Cardiac fibroblast (primary cell): Measurements from ENCODE around the gene WDR75.

Source experiments
- DNase-seq, 2 donors: peaks; one replicate each; pipeline versions ENCODE4 v3.0.0 to v3.0.0-alpha.2; 2010; ENCODE audit warnings: low read depth in 2 of 2
- H3K4me3 ChIP-seq, 2 donors: replicated peaks in 1 of 2; 1 replicate in 1 of 2; 2 replicates in 1 of 2; pipeline ENCODE4 v1.5.1; 2011; ENCODE audit warnings: low read depth in 2 of 2, low read length in 2 of 2, mild to moderate bottlenecking in 2 of 2, moderate library complexity in 1 of 2
- TF ChIP-seq, protein P1 (sequence below): IDR thresholded peaks from one replicate; pipeline ENCODE4 v1.5.1; 2011; ENCODE audit warnings: low read depth, mild to moderate bottlenecking, low read length, inconsistent platforms

WDR75 gene

DNA sequence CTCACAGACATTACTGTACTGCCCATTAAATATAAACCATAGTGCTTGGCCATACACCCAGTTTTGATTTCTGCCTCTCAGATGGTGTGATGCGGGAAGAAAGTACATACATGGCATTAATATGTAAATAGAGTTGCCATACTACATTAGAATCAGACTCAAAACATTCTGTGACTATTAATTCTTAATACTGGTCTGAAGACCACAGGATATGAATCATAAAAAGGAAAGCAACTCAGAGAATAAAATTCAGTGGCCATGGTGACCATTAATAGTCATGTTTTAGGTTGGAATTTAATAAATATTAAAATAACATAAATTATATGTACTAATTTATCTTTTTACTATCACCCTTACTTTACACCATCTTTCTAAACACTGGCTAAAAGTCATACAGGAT is 33.0 kb upstream of the WDR75 start:
- H3K4me3 ChIP-seq, result no peak overlapping the region
- TF ChIP-seq, protein P1, sequence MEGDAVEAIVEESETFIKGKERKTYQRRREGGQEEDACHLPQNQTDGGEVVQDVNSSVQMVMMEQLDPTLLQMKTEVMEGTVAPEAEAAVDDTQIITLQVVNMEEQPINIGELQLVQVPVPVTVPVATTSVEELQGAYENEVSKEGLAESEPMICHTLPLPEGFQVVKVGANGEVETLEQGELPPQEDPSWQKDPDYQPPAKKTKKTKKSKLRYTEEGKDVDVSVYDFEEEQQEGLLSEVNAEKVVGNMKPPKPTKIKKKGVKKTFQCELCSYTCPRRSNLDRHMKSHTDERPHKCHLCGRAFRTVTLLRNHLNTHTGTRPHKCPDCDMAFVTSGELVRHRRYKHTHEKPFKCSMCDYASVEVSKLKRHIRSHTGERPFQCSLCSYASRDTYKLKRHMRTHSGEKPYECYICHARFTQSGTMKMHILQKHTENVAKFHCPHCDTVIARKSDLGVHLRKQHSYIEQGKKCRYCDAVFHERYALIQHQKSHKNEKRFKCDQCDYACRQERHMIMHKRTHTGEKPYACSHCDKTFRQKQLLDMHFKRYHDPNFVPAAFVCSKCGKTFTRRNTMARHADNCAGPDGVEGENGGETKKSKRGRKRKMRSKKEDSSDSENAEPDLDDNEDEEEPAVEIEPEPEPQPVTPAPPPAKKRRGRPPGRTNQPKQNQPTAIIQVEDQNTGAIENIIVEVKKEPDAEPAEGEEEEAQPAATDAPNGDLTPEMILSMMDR, result no peak
- peak in 1 of 2 donors; percentile 58 for DNase-seq

DNA sequence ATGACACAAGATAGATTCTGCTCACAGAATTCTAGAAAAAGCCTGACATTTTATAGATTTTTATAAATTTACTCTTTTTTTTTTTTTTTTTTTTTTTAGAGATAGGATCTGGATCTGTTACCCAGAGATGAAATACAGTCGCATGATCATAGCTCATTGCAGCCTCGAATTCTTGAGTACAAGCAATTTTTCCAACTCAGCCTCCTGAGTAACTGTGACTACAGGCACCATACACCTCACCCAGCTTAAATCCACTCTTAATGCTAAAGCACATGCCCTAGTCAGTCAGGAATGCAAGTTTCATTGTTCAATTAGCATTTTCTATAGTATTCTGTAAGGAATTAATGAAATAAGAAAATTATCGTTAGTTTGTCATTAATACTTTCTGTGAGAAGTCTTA is 32.1 kb upstream of the WDR75 start:
- H3K4me3 ChIP-seq, result no peak overlapping the region
- TF ChIP-seq, protein P1, result no peak
- DNase-seq, result peak in 1 of 2 donors; percentile 50

DNA sequence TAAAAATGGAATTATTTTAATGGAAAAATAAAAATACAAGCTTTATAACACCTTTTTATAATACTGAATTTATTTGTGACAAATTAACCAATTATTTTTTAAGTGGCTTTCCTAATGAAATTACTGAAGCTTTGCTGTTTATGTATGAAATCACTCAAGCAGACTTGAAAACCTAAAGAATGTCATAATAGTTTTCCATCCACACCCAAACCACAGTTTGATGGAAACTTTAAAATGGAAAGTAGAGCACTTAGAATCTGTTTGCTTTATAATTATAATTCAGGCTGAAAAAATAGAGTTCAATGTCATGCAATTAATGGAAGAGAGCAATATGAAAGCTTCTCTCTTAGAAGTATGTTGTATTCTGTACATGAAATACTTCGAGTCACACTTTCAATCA is 31.6 kb upstream of the WDR75 start:
- H3K4me3 ChIP-seq, result no peak overlapping the region
- DNase-seq, result peak in 1 of 2 donors; percentile 40
- TF ChIP-seq, protein P1, result no peak

DNA sequence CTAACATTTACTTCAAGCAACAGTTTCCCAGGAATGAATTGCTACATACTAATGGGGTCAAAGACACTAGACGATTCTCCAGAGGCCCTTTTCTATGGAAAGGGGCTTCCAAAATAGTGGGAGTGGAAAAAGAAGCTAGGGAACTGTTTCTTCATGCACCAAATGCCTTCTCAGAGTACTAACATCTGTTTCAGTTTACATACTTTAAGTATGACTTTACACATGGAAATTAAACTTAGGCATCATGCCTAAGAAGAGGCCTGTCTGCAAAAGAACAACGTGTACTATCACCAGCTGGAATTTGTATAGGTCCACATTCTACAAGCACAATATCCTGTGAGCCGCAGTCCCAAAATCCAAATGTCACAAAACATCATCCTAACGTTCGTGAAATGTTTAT is 29.4 kb upstream of the WDR75 start:
- peak; percentile 95 to 97 for DNase-seq
- no peak overlapping the region for H3K4me3 ChIP-seq
- TF ChIP-seq, protein P1, result no peak

DNA sequence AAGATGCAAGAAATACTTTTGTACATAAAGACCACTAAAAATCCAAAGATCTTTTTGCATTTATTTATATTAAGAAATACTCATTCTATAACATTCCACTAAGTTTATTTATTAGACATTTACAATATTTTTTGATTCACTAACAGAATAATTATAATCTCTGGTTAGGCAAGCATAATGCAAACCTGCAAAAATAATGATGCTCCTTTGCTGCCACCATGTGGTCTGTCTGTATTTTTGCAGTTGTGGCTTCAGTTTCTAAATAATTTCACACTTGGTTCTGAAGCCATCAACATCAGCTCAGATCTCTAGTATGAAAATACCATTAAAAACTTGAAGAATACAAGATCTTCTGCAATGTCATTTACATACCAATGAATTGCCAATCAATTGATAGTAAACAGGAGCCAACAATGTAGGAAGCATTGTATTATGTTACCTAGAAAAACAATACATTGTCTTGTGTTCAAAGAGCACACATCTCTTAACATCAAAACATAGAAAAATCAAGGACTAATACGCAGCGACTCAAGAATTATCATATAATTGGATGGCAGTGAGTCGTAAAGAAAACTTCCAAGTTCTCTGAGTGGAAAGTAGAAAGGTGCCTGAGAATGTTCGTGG is 28.8 kb upstream of the WDR75 start:
- TF ChIP-seq, protein P1, result peak; percentile 52
- H3K4me3 ChIP-seq, result no peak overlapping the region
- peak; percentile 82 to 88 for DNase-seq

DNA sequence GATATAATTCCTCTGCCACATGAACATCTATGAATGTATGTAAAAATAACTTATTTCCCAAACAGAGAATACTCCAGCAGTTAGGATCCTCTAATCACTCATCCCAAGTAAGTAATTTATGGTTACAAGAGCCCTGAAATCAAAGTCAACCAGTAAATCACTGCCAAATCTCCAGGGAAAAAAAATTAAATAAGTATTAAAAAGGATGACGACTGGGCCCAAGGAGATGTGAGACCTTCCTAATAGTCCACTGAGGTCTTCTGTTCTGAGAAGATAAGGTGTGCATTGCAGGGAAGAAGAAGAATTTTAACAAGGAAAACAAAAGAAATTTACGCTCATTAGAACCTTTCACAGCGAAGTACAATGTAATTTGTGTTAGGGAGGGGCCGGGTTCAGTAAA is 28.0 kb upstream of the WDR75 start:
- no peak for DNase-seq
- TF ChIP-seq, protein P1, result no peak
- H3K4me3 ChIP-seq, result no peak overlapping the region

DNA sequence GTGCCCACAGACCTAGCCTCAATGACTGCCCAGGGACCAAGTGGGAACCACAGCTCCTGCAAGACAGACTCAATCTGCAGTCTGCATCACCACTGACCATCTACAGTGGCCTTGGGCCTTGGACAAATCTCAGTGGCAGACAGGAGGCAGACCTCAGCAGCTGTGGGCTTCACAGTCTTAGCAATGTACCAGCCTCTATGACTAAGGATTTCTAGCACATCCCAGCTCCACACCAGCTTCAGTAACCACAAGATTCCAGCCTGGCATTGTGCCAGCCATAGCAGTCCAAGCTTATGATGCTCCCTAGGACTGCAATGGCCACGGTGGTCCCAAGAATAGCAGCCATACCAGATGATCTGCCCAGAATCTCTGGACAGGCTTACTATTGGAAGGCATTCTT is 19.6 kb upstream of the WDR75 start:
- H3K4me3 ChIP-seq, result no peak overlapping the region
- TF ChIP-seq, protein P1, result peak; percentile 12
- peak; percentile 82 to 85 for DNase-seq
